Tibial artery (tissue), 4 donors: Measurements from ENCODE around the gene NCEH1.
"Not testable (repeated sequence)": the region's sequence is repeated elsewhere in the genome, so short reads cannot be mapped to it uniquely, and the experiment has no call there.

Experiments
- DNase-seq, 2 donors: peaks; one replicate each; pipeline ENCODE4 v3.0.0-alpha.2; 2019
- H3K27ac ChIP-seq, 2 donors: fragments of 200-600 bp; sonication (generic) in 1 of 2; 1 replicate in 1 of 2; 2 replicates in 1 of 2; pipeline ENCODE4 v1.5.1; 2018 to 2019; ENCODE audit warnings: mild to moderate bottlenecking in 1 of 2
- H3K27me3 ChIP-seq, 2 donors: fragments of 200-600 bp; sonication (generic) in 1 of 2; one replicate each; pipeline versions ENCODE4 v1.5.1 to v1.6.0; 2016 to 2019
- H3K36me3 ChIP-seq, 3 donors: fragments of 200-600 bp; sonication (generic) in 2 of 3; one replicate each; pipeline ENCODE4 v1.5.1; 2016 to 2019; ENCODE audit warnings: mild to moderate bottlenecking in 2 of 3
- H3K4me1 ChIP-seq, 4 donors: fragments of 200-600 bp; sonication (generic) in 2 of 4; 1 replicate in 3 of 4; 2 replicates in 1 of 4; pipeline ENCODE4 v1.5.1; 2016 to 2019
- H3K4me3 ChIP-seq, 2 donors: fragments of 200-600 bp; sonication (generic) in 1 of 2; 1 replicate in 1 of 2; 2 replicates in 1 of 2; pipeline ENCODE4 v1.5.1; 2018 to 2019; ENCODE audit warnings: mild to moderate bottlenecking in 2 of 2
- H3K9me3 ChIP-seq, 3 donors: fragments of 200-600 bp; sonication (generic) in 1 of 3; one replicate each; pipeline ENCODE4 v1.5.1; 2016 to 2019
- CTCF ChIP-seq, 2 experiments: fragments of 200-600 bp in 1 of 2; fragments of 450-650 bp in 1 of 2; IDR thresholded peaks; one replicate each; pipeline ENCODE4 v1.5.1; 2017 to 2019; ENCODE audit warnings: antibody characterized with exemption in 2 of 2, mild to moderate bottlenecking in 1 of 2, moderate library complexity in 1 of 2
- intact Hi-C: fragments of 100-400 bp; cut with DNase I; formaldehyde crosslinking; loops from one replicate; pipeline ENCODE4 v1.15.0; 2023; ENCODE audit warnings: low total_unique reads

Gene NCEH1

GRCh38 chr3:172735014-172735413 is 24.1 kb upstream of the NCEH1 start:
- no peak for DNase-seq
- Histone ChIP-seq H3K4me3 (no peak overlapping the region), H3K4me1 (no peaks in the 10 kb centered on the region), H3K27me3 (no peaks in the 10 kb centered on the region), H3K9me3 (no peaks in the 10 kb centered on the region), H3K27ac (no peak overlapping the region), H3K36me3 (no peaks in the 10 kb centered on the region)
- intact Hi-C loops, result no loop called here
- TF ChIP-seq CTCF (IDR thresholded peaks at IDR 0.05), result no peak

GRCh38 chr3:172726380-172726779 is 15.5 kb upstream of the NCEH1 start:
- intact Hi-C loops, result no loop called here
- no peak overlapping the region for H3K4me3 ChIP-seq
- H3K27ac ChIP-seq, result no peak overlapping the region

GRCh38 chr3:172722536-172723040 is 11.7 kb upstream of the NCEH1 start:
- H3K27me3 ChIP-seq, intact Hi-C loops, H3K4me3 ChIP-seq, H3K36me3 ChIP-seq, H3K9me3 ChIP-seq, H3K27ac ChIP-seq, DNase-seq, H3K4me1 ChIP-seq: not testable (repeated sequence)

More at GRCh38 chr3:172726380-172726779, 15.5 kb upstream of the NCEH1 start:
- Histone ChIP-seq H3K36me3 (no peaks in the 10 kb centered on the region), H3K27me3 (no peaks in the 10 kb centered on the region), H3K9me3 (peaks cover 0 to 7% (median 5%) of the 10 kb centered on the region in 3 donors), H3K4me1 (no peaks in the 10 kb centered on the region)
- TF ChIP-seq CTCF (IDR thresholded peaks at IDR 0.05), result no peak
- no peak for DNase-seq

GRCh38 chr3:172717493-172718088 is 6.7 kb upstream of the NCEH1 start:
- no peak overlapping the region for H3K27ac ChIP-seq
- H3K4me1 ChIP-seq, result no peaks in the 10 kb centered on the region
- TF ChIP-seq CTCF (IDR thresholded peaks at IDR 0.05), result no peak
- intact Hi-C loops, result no loop called here
- no peak for DNase-seq
- no peak overlapping the region for H3K4me3 ChIP-seq
- H3K27me3 ChIP-seq, result no peaks in the 10 kb centered on the region
- H3K36me3 ChIP-seq, result no peaks in the 10 kb centered on the region
- H3K9me3 ChIP-seq, result no peaks in the 10 kb centered on the region

GRCh38 chr3:172716476-172716875 is 5.6 kb upstream of the NCEH1 start:
- peak in 1 of 2 donors; percentile 52 for DNase-seq
- no peak for TF ChIP-seq CTCF (IDR thresholded peaks at IDR 0.05)
- Histone ChIP-seq H3K36me3 (no peaks in the 10 kb centered on the region), H3K9me3 (no peaks in the 10 kb centered on the region), H3K4me1 (peaks cover 0 to 5% (median 0%) of the 10 kb centered on the region in 4 donors), H3K27ac (no peak overlapping the region), H3K4me3 (no peak overlapping the region), H3K27me3 (no peaks in the 10 kb centered on the region)
- intact Hi-C loops, result no loop called here

- intact Hi-C loops, result loop anchor here (5.0 kb wide), 1 partner anchor 36 kb away; no protein-coding TSS in a partner anchor
- Histone ChIP-seq H3K9me3 (no peaks in the 10 kb centered on the region), H3K27me3 (no peaks in the 10 kb centered on the region), H3K4me1 (peaks cover 0 to 24% (median 14%) of the 10 kb centered on the region in 4 donors), H3K4me3 (no peak overlapping the region), H3K27ac (no peak overlapping the region), H3K36me3 (no peaks in the 10 kb centered on the region)
- DNase-seq, result peak in 1 of 2 donors; percentile 32
- TF ChIP-seq CTCF (IDR thresholded peaks at IDR 0.05), result no peak
These were observed 2.4 kb upstream of the NCEH1 start for GRCh38 chr3:172713316-172713715.
